CD4-positive, alpha-beta T cell treated with Interleukin-15 for 4 hours (primary cell): ENCODE measurements around the gene PRAC2.

Source experiments
- DNase-seq: peaks from one replicate; pipeline ENCODE4 v3.0.0-alpha.2; 2020; ENCODE audit warnings: low spot score

PRAC2 gene

GRCh38 chr17:48720266-48721008 is 2.5 kb upstream of the PRAC2 start:
- no peak for DNase-seq

- no peak for DNase-seq
Measured at GRCh38 chr17:48721009-48721402, 2.0 kb upstream of the PRAC2 start.

GRCh38 chr17:48722201-48722907 is 631 bp upstream of the PRAC2 start, which contains the start of gene PRAC1:
TSS of gene PRAC1 (minus strand) at chr17:48722518. CDS start at chr17:48722392, 126 bp downstream.
- no peak for DNase-seq

- DNase-seq: no peak
Measured at GRCh38 chr17:48723423-48724250, 652 bp downstream of the PRAC2 start.

- DNase-seq: peak; percentile 70
Measured at GRCh38 chr17:48724251-48725003, 1.4 kb downstream of the PRAC2 start.

DNA sequence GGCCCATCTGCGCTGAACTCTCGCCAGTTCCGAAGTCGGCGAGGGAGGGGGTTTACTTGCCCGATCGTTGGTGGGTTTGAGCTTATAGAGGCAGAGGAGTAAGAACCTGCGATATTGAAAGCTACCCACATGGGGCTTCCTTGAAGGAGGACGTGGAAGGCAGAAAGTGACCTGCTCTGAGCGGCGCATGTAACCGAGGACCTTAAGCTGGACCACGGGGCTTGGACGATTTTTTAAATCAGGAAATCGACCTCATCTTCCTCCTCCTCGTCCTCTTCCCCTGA is 2.0 kb downstream of the PRAC2 start:
- no peak for DNase-seq

DNA sequence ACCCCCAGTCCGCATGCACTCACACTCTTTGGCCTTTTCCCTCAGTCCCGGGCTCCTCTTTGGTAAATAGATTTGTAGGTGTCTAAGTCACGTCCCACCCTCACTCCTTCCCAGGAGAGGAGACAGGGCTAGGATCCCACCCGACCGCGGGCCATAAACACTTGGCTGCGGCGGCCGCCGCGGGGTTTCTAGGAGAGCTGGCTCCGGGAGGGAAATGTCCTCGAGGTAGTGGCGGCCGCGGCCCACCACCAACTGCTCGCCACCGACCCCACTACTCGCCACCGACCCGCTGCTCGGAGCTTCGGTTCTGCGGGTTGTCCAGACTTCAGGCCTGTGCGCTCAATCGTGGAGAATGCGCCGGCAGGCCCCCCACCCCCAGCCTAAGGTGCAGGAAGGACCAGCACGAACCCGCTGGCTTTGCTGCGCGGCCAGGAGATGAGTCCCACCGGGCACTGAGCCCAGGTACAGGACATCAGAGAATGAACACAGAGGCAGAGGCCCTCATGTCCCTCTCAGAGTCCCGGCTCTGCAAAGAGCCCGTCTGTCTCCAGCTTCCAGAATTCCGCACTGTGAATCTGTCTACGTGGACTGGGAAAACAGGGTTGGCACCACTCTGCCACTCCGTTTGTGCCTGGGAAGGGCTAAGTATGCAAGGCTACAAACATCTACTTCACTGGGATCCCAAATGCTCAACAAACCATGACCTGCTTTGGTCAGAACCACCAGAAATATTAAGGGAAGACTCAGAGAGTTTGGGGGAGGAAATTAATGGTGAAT is 2.5 kb downstream of the PRAC2 start:
- DNase-seq: no peak

DNA sequence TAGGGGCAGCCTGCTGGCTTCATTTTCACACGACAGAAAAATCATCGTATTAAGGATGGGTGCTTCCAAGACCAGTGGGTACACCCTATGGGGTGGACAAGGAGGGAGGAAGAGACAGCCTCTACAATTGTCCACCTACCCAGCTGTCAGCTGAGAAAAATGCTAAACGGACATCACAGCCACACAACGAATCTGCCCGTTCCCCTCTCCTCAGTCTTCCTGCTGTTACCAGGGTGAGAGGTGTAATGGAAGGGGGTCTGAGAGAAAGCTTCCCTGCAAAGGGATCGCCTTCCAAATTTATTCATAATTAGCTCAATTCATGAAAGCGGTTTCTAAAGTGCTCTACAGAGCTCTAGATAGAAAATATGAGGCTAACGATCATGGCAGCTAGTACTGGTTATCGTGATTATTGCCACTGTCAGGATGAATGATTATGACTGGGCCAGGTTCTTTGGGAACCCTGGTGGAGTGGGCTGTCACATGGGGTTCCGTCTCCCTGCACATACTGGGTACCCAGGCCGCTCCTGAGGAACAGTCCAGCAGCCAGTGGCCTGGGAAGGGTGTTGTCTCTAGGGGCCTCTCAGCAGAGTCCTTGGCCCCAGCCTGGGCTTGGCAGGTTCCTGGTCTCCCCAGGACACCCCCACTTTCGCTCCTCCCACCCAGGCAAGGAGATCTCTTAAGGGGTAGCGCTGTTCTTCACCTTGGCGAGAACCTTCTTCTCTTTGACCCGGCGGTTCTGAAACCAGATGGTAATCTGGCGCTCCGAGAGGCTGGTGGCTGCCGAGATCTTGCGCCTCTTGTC is 3.3 kb downstream of the PRAC2 start:
- DNase-seq: no peak

DNA sequence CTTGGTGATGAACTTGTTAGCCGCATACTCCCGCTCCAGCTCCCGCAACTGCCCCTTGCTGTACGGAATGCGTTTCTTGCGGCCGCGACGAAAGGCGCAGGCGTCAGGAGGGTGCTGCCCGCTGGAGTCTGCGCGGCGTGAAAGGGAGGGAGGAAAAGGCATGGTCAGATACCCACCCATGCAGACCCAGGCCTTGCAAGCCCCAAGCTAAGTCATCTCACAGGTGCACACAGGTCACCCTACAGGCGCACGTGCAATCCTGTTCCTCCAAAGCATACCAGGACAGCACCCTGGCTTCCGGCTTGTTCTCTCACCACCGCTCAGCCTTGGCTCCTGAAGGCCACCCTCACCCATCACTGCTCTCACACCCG is 3.9 kb downstream of the PRAC2 start:
- DNase-seq: no peak

DNA sequence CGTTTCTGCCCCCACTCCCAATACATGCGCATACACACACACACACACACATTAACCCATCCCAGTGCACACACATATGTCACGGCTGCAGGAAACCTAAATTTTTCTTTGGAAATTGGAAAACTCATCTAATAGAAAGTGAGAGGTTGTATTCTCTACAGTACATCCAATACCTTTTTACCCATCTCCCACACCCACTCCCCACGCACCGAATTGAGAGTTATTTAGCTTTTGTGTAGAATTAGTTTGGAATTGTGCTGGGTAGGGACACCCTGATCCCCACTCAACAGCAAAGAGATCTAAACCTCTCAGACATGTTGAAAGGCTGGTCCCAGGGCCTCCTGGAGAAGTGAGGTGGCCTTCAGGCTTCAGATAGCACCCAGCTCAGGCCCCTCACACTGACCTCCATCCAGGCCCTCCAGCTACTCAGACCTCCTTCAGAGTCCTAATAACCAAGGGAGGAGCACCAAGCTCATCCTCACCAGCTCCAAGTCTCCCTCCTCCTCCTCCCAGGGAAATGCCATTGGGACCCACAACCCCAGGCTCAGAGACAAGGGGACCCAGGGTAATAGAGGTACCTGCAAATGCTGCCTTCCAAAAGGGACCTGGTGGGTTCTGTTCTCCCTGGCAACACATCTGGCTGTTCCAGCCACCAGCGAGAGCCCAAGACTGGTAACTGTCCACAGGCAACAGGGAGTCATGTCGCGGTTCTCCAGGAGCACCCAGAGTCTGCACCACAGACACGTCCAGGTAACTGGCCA is 4.6 kb downstream of the PRAC2 start:
- DNase-seq: no peak

DNA sequence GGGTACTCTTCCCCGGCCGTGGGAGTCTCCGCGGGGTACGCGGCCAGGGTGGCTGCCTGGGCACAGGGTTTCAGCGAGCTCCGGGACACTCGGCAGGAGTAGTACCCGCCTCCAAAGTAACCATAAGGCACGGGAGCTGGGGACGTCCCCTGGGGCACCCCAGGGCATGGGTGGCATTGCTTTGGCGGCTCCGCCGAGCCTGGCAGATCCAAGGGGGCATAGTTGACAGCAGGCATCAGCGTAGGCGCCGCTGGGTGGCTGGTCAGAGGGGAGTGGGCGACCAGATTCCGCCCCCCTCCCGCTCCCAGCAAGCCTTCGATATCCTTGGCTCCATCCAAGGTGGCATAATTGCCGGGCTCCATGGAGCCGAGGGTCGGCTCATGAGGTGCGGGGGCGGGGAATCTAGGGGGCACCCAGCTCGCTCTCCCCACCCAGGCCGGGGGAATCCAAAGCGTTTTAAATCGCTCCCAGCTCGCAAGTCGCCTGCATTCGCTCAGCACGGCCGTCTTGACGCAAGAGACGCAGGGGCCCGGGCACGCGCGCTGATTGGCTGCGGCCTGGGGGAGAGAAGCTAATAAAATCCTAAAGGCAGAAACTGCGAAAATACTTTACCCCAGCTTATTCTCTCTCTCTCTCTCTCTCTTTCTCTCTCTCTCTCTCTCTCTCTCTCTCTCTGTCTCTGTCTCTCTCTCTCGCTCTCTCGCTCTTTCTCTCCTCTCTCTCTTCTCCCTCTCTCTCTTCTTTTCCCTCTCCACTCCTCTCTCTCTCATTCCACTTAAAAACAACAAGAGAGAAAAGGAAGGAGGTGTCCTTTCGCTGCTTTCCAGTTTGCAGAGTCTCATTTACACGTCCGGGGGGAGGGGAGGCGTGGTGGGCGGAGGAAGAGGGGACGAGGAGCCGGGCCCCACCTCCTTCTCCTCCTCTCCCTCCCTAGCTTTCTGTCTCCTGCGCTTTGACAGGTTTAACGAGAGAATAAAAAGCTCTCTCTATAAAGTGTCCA is 5.5 kb downstream of the PRAC2 start, which contains the start of gene HOXB13:
HOXB13 (minus strand) TSS at position 519 of the 1,000 bp plus-strand sequence; CDS start at position 362, 157 bp downstream.
- peak; percentile 18 for DNase-seq

DNA sequence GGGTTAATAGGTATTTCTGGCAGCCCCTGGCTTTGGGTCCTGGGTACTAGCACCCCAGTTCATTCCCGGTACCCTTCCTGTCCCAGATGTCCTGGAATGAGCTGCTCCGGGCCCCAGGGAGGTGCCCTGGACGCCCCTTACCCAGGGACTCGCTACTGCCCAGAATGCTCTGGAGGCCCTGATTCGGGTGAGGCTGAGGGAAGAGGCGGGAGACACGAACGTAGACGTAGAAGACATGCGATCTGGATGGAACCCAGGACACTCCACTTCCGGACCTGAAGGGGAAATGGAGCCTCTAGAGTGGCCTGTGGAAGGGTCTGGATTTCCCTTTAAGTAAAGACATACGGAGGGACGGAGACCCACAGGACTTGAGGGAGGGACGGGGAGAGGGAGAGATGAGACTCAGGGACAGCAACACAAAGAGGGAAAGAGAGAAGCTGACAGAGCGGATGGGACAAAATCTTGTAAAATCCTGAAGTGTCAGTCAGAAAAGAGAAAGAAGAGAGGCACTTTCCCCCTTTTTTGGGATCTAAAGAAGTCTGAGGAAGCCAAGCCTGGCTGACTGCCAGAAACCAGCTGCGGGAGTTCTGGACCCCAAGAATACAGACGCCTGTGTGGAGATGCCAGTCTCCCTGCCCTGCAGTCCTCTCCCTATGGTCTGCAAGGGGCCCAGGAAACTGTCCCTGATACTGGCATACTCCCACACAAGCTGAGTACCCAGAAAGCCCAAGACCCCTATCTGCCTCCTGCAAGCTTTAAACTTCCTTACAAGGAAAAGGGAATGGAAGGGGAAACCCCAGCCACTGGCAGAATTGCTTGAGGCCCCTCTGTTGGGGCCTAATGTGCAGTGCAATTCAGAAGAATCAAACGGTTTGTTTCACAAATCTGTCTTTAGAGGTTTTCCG is 6.6 kb downstream of the PRAC2 start:
- no peak for DNase-seq

DNA sequence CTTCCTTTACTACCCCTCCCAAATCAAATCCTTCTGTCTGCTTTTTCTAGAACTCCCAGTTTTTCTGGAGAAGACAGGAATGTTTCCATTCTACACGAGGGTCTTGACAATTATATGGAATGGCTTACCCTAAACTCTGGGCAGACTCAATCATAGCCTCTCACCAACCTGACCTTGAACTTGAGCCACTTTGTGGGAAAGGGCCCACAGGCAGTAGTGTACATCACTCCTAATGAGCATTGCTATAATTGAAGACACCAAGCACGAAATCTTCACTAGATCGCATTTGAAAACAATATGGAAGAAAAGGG is 7.2 kb downstream of the PRAC2 start:
- DNase-seq: no peak

DNA sequence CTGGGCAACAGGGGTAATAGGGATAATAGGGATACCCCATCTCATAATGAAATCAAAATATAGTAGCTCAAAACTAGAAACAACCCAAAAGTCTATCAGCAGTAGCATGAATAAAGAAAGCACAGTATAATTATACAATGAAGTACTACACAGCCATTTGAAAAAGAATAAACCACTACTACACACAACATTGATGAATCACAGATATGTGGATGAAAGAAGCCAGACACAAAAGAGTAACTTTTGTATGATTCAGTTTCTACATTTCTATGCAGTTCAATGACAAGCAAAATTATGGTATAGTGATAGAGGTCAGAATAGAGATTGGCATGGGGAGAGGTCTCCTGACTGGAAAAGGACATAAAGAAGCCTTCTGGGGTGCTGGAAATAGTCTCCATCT is 8.4 kb downstream of the PRAC2 start:
- DNase-seq: no peak

- no peak for DNase-seq
Measured at GRCh38 chr17:48732688-48733629, 10.0 kb downstream of the PRAC2 start.

- no peak for DNase-seq
Measured at GRCh38 chr17:48733632-48734328, 10.8 kb downstream of the PRAC2 start.
